HG02678 (cell line): ENCODE measurements around the gene DBF4B.

Experiments
- ATAC-seq: cut with Tn5 transposase; IDR thresholded peaks from one replicate; pipeline ENCODE4 v1.9.1; 2021; ENCODE audit warnings: mild to moderate bottlenecking, moderate library complexity; ENCODE audit not compliant: unreplicated experiment

DBF4B gene

DNA sequence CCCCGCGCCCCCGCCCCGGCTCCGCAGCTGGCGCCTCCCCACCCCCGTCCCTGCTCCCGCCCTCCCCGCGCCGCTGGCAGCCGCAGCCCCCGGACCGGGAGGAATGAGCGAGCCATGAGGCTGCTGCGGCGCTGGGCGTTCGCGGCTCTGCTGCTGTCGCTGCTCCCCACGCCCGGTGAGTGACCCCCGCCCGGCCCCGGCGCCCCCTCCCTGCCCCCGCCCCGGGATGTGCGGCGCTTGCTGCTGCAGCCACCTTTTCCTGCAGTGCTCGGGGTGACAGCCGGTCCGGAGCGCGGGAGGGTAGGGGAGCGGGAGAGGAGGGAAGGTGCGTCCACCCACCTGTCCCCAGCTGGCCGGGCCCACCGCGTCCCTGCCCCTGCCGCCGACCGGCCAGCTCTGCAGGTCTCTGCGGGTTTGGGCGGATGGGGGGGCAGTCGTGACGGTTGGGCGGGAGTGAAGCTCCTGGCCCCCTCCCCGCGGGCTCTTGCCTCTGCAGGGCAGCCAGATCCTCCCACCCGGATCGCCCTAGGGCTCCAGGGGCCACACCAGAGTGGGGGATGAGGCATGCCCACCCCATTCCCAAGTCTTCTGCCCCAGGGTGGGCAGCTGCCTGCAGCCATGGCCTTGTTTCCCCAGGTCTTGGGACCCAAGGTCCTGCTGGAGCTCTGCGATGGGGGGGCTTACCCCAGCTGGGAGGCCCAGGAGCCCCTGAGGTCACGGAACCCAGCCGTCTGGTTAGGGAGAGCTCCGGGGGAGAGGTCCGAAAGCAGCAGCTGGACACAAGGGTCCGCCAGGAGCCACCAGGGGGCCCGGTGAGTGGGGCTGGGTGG, 50.8 kb downstream of the DBF4B start:
- ATAC-seq = no peak

DNA sequence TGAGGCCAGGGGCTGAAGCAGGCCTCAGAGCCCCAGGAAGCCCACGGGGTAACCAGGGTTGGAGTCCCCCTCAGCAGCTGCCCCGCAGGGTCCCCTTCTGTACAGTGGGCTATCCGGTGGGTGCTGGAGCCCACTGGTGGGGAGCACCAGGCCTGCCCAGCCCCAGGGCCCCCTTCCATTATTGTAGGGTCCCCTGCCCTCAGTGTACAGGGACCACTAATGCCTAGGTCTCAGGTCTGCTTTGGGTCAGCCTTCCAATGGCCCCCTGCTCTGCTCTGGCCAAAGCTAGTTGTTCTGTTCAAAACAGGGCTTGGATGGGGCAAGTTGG, 51.4 kb downstream of the DBF4B start:
- no peak for ATAC-seq

DNA sequence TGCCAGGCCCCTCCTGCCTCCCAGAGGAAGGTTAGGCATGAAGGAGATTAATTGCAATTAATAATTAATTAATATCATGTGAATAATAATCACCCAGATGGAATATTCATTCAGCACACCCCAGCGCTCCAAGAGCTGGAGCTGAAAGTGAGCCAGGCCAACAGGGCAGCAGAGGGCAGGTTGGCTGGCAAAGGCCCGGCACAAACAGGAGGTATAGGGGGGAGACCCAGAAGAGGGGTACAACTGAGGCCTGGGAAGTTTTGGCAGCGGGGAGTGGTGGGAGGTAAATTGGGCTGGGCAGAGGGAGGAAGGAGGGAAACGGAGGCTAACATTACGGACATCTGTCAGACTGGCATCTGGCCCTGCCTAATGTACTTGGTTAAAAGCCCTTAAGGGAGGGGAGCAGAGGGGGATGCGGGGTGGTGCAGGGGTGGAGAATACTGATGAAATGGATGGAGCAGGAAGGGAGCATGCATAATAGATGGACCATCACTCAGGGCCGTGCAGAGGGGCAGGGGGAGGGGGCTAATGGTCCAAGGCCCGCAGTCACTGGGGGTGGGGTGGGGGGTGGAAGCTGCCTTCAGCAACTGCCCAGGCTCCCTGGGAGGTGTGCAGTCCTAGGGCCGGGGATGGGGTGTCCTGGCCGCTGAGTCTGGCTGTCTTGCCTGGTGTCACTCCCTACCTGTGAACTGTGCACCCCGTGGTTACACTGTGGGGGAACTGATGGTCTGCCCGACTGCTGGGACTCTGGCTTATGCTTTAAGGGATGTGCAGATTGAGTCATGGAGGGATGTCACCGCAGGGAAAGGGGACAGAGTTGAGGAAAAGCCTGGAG, 52.2 kb downstream of the DBF4B start:
- ATAC-seq = no peak

DNA sequence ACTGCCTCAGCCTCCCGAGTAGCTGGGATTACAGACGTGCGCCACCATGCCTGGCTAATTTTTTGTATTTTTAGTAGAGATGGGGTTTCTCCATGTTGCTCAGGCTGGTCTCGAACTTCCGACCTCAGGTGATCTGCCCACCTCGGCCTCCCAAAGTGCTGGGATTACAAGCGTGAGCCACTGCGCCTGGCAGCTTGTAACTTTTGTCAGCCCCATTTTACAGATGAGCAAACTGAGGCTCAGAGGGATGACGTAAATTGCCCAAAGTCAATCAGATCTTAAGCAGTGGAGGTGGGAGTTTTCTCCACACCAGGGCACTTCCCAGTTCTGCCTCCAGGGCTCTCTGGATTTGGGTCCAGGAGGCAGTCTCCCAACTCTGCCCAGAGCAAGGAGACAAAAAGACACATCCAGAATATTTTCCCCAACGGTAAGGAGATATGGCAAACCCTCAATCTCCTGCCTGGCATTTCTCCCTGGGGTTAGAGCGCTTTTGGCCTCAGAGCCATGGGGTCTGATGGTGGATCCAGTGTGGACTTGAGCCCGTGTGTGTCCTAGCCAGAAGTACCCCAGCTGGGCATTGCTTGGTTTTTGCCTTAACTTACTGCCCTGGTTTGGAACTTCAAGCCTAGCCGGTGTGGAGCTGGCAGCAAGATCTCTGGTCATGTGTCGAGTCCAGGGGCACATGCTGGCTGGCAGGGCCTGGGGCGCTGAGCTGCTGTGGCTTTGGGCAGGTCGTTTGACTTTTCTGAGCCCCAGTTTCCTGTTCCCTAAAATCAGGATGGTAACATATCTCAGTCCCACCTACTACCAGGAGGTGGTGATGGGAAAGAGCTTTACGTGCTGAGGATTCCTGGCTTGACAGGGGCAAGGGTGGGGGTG, 53.7 kb downstream of the DBF4B start:
- no peak for ATAC-seq

DNA sequence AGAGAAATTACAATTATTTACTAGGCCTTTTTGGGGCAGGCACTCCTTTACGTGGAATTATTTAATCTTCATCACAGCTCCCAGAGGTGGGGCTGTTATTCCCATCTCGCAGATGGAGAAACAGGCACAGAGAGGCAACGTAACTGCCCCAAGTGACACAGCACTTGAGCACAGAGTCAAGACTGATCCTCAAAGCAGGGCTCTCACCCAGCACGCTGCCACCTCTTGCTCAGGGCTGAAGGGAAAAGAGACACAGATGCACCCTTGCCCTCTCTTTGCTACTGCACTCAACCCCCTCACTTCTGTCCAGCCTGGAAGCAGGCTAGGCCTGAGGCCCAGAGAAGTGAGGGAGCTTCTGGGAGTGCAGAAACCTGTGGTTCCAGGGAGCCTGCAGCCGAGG, 54.7 kb downstream of the DBF4B start:
- no peak for ATAC-seq

GRCh38 chr17:44765965-44766364, 57.5 kb downstream of the DBF4B start:
- ATAC-seq = no peak

DNA sequence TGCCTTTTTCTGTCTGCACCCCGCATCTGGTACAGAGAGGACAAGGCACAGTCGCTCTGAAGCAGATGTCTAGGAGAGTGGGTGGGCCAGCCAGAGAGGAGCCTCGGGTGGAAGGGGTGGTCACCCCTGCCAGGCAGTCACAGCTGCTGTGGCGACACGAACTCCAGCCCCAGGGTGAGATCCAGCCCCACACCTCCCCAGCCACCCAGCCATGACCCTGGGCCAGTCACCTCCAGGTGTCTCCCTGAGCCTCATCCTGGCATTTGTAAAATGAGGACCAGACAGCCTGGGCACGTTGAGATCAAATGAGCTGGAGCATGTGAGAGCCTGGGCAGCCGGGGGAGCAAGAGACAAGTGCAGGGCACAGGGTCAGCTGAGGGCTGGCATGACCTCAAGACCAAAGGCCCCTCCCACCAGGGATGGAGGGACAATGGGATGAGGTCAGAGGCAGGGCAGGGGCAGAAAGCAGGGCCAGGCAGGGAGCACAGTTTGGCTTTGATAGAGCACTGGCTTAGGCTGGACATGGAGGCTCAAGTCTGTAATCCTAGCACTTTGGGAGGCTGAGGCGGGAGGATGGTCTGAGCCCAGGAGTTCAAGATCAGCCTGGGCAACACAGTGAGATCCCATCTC, 58.1 kb downstream of the DBF4B start:
- ATAC-seq = no peak

DNA sequence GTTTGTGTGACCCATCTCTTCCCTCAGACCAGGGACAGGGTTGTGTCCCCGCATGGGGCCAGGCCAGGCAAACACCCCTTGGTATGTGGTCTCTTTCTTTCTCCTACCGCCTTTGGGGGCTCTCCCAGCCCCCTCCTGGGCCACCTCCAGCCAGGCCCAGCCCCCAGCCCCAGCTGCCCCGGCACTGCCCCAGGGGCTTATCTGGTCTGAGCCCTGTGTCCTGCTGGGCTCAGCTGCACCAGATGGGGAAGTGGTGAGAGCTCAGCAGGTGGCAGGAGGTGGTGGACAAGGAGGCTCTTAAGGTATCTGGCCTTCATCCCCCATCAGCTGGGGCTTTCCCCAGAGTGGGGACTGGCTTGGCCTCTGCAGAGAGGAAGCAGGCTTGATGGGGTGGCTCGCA, 59.0 kb downstream of the DBF4B start:
- no peak for ATAC-seq

DNA sequence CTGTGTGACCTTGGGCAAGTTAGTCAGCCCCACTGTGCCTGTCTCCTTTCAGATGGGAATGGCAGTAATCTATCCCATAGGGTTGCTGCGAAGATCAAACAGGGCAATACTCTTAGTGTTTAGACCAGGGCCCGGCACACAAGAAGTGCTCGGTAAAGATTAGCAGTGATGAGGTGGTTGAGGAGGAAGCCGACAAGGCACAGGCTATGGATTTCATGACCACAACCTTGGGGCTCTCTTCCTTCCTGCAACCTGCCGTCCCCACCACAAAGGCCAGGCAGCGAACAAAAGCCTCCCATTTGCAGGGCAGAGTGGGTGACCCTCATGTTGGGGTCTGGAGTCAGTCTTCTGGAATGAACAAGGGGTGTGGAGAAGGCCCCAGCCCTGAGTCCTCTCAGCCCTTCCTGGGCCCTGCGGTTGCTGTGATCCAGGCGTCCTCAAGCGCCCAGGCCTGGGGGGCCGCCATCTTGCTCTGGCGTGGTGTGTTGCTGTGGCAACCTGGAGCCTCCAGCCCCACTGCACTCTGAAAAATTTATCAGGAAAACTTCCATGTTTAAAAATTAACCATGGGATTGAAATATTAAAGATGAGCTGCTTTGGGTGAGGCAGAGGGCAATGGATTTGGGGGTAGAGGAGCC, 60.2 kb downstream of the DBF4B start:
- no peak for ATAC-seq

DNA sequence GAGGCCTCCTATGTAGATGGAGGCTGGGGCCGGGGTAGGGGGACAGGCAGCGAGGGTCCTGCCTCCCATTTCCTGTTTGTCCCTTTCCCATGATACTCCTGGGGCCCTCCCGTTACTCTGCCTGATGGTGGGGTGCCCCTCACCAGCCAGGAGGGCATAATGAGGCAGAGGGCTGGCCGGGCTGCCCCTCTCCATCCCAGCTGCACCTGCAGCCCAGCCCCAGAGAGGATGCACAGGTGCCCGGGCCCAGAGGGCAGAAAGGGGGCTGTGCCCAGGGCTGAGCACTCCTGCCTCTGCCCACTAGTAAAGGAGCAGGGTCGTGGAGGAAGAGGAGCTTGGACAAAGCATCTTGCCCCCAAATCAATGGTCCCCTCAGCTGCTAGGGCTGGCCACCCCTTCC, 60.8 kb downstream of the DBF4B start:
- no peak for ATAC-seq

- ATAC-seq = no peak
Observed at GRCh38 chr17:44769647-44770084, 61.2 kb downstream of the DBF4B start.

DNA sequence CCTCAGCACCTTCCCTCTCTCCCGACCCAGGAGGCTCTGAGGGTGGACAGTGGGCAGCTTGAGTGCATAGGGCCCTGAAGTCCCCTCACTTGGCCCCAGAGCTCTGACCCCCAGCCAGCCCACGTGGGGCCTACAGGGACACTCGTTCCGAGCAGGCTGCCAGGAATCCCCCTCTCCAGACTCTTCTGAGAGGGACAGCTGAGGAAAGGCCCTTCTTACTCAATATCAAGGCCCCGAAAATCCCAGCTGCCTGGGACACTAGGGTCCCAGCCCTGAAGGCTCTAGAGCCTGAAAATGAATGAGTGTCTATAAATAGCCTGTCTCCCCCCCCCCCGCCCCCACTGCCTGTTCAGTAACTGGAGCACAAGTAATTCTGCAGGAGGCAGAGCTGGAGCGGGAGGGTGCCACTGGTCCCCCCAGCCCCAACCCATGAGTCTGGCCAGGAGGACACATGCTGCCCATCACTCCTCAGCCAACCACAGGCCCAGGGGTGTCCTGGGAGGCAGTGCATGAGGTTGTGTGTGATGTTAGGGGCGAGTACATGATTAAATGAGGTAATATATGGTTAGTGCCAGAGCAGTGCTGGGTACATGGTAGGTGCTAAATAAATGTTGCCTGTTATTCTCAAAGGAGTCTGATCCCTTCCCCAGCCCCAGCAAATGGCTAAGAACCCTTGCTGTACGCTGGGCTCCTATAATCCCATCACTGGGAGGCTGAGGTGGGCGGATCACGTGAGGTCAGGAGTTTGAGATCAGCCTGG, 61.9 kb downstream of the DBF4B start:
- ATAC-seq = no peak

DNA sequence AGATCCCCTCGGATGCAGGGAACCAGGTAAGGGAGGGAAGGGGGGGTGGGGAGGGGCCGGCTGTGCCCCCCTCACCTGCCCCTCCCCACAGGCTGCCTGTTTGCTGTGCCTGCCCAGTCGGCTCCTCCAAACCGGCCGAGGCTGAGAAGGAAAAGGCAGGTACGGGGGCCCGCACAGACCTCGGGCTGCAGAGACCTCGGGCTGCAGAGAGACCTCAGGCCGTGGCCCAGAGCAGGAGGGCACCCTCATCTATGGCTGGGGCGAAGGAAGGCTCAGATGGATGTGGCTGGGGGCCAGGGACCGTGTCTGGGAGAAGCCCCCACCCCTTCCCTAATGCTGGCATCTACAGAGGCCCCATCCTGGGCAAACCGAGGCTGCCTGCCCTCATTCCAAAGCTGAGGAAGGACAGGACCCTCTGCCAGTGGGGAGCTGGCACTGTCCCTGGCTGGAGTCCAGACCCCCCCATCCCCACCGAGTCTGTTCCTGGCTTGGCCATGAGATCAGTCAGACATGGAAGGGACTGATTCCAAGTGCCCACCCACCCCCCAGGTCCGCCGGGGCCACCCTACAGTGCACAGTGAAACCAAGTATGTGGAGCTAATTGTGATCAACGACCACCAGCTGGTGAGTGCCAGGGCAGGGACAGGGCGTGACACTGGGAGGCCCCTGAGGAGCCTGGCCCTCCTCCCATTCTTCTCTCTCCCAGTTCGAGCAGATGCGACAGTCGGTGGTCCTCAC, 64.0 kb downstream of the DBF4B start:
- ATAC-seq = no peak

- no peak for ATAC-seq
Observed at GRCh38 chr17:44773140-44773539, 64.7 kb downstream of the DBF4B start.

DNA sequence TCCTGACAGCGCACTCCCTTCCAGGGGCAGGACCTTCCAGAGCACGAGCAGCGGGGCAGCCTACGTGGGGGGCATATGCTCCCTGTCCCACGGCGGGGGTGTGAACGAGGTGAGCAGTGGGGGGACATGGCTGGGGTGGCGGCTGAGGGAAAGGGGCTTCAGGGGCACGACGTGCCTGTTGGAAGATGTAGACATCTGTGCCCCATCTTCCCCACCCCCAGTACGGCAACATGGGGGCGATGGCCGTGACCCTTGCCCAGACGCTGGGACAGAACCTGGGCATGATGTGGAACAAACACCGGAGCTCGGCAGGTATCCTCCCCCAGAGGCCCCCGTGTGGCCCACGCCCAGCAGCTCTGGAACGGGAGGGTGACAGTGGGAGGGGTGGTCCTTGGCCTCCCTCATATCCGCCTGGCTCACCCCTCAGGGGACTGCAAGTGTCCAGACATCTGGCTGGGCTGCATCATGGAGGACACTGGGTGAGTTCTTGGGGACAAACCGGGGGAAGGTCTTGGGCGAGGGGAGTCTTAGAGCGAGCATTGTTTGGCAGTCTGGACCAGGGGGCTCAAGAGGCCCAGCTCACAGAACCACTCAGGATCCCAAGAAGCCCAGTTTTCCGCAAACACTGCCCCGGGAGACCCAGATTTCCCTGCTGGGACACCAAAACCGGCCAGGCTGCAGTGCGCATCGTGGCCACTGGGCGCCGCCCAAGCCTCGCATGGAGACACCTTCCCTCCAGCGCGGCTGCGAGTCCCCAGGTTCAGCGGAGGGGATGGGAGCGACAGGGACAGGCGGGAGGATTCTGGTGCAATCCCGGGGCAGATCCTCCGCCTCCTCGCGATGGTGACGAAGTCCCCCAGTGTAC, 66.0 kb downstream of the DBF4B start:
- peak; percentile 37 for ATAC-seq

GRCh38 chr17:44775136-44775837, 66.8 kb downstream of the DBF4B start:
- ATAC-seq = peak; percentile 88

GRCh38 chr17:44775838-44776621, 67.6 kb downstream of the DBF4B start:
- peak; percentile 18 for ATAC-seq
